ENCODE results near the gene PRKN.

- TF ChIP-seq CTCF (IDR thresholded peaks at IDR 0.05; ENCODE audit: extremely low read depth in 1 of 2, insufficient read depth in 1 of 2, low read depth in 1 of 2, low read length in 2 of 2) (no peak), POLR2A (IDR thresholded peaks at IDR 0.05; ENCODE audit: low read depth, low read length) (no peak), MAX (IDR thresholded peaks at IDR 0.05; ENCODE audit: insufficient read depth, insufficient read length) (no peak), POLR2AphosphoS5 (IDR thresholded peaks at IDR 0.05; ENCODE audit: insufficient read depth, low read depth, low read length) (no peak), EZH2 (IDR thresholded peaks at IDR 0.05; ENCODE audit: borderline replicate concordance, low read depth, low read length, severe bottlenecking) (no peak), MYC (IDR thresholded peaks at IDR 0.05; ENCODE audit: low read depth, low read length) (no peak), FOS (IDR thresholded peaks at IDR 0.05; ENCODE audit: borderline replicate concordance, insufficient read depth, low read length) (no peak)
Measured at GRCh38 chr6:162591517-162591916, 136.0 kb downstream of the PRKN start.

Measured in endothelial cell of umbilical vein (primary cell).